Measurements from ENCODE around the gene TECPR2.

GRCh38 chr14:102424923-102425322 is 62.2 kb downstream of the TECPR2 start:
- TF ChIP-seq CTCF (IDR thresholded peaks at IDR 0.05; ENCODE audit: insufficient read depth, low read length) = no peak
- TF ChIP-seq POLR2AphosphoS5 (IDR thresholded peaks at IDR 0.05; ENCODE audit: low read depth) = no peak
- TF ChIP-seq REST (IDR thresholded peaks at IDR 0.05; ENCODE audit: insufficient replicate concordance, low read depth) = no peak
- no peak for TF ChIP-seq SPI1 (IDR thresholded peaks at IDR 0.05; ENCODE audit: borderline replicate concordance, low read depth)
- no peak for TF ChIP-seq GABPA (IDR thresholded peaks at IDR 0.05; ENCODE audit: low read depth)
